GM18498 (cell line): ENCODE results near the gene FOXD4L3.
"Not testable (repeated sequence)": the region's sequence is repeated elsewhere in the genome, so short reads cannot be mapped to it uniquely, and the experiment has no call there.

Experiments used
- ATAC-seq: cut with Tn5 transposase; IDR thresholded peaks from one replicate; pipeline ENCODE4 v1.9.1; 2021; ENCODE audit warnings: mild to moderate bottlenecking, moderate library complexity; ENCODE audit not compliant: unreplicated experiment

FOXD4L3 gene

GRCh38 chr9:68302567-68302966, at the start of gene FOXD4L3:
TSS of gene FOXD4L3 (plus strand) at chr9:68302867. CDS start at chr9:68302952, 85 bp downstream.
- ATAC-seq, result not testable (repeated sequence)

DNA sequence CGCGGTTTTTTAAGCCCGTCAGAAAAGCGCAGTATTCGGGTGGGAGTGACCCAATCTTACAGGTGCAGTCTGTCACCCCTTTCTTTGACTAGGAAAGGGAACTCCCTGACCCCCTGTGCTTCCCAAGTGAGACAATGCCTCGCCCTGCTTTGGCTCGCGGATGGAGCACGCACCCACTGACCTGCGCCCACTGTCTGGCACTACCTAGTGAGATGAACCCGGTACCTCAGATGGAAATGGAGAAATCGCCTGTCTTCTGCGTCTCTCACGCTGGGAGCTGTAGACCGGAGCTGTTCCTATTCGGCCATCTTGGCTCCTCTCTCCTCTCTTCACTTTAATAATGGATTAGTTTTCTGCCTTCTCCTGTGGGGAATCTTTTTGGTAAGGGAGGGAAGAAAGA, 21.6 kb upstream of the FOXD4L3 start:
- not testable (repeated sequence) for ATAC-seq

- ATAC-seq, result not testable (repeated sequence)
Measured at GRCh38 chr9:68303771-68304170, 1.1 kb downstream of the FOXD4L3 start.

DNA sequence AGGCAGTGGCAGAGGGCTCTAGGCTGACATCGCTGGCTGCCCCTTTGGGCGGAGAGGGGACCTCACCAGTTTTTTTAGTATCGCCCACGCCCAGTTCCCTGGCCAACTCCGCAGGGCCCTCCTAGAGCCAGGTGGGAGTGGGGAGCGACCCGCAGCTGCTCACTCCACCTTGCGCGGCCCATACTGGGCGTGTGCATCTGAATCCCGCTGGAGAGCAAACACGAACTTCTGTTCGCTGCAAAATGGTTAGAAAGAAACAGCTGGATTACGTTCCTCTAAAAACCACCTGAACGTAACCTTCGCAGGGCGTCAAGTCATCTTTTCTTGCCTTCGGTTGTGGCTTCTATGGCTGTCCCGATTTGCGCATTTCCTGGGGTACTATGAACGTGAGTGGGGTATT, 1.5 kb downstream of the FOXD4L3 start:
- ATAC-seq, result not testable (repeated sequence)

- not testable (repeated sequence) for ATAC-seq
Measured at GRCh38 chr9:68304777-68305176, 2.1 kb downstream of the FOXD4L3 start.

DNA sequence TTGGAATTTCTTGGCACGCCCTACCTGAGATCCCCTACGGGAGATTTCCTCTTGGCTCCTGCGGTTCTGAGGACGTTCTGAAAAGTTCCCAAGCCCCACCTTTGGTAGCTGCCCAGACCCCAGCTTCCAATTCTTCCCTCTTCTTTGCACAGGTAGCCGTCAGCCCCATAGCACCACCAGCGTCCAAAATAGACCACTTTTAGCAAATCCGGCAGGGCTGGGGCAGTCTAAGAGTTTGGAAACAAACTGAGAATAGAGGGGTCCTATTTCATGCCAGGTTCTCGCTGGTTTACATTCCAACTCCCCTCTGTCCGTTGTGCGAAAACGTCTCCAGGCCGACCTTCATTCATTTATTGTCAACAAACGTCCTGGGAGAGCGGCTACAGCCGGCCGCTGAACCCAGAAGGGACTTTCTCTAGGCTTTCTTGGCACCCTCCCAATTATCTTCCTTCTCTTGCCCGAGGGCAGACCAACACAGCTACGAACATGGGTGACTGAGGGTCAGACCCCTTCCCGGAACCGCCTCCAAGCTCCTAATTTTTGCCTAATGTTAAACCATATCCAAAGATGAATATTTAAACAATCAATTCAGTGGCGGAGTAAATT, 3.1 kb downstream of the FOXD4L3 start:
- not testable (repeated sequence) for ATAC-seq

DNA sequence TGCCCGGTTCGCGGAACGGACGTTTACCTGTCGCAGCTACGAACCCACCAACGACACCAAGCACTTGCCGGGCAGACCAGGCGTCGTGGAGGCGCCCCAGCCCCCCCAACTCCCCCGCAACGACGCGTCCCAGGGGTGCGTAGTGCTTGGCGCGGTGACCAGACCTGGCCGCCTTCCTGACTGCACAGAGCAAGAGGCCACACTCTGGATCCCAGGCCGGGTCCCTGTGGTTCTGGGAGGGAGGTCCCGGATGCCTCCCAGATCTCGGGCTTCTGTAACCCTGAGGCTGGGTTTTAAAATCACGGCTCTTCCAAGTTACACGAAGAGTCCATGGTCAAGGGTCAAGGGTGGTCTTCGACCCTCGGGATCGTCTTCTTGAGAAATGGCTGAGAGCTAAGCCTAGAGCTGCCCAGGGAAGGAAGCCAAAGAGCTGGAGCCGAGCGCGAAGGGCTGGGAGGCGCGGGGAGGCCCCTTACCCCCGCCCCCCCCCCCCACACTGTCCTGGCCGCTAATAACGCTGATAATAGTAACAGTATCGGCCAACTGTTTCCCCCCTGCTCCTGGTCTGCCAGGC, 3.8 kb downstream of the FOXD4L3 start:
- not testable (repeated sequence) for ATAC-seq

DNA sequence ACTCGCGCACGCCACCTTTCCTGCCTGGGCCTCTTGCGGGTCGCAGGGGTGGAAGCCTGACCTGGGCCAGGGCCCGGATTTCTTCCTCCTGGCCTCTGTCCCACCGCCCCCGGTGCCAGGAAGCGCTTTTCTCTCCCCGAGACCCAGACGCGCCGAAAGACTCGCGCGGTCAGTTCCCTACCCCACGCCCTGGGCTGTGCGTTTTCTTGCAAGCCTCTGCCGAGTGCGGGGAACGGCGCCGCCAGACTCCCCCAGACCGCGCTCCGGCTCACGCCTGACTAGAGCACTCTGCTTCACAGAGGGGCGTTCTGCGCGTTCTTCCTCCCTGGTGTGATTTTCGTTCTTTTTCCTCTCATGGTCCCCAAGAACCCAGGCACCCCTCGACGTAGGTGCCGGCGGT, 4.5 kb downstream of the FOXD4L3 start:
- ATAC-seq, result not testable (repeated sequence)

DNA sequence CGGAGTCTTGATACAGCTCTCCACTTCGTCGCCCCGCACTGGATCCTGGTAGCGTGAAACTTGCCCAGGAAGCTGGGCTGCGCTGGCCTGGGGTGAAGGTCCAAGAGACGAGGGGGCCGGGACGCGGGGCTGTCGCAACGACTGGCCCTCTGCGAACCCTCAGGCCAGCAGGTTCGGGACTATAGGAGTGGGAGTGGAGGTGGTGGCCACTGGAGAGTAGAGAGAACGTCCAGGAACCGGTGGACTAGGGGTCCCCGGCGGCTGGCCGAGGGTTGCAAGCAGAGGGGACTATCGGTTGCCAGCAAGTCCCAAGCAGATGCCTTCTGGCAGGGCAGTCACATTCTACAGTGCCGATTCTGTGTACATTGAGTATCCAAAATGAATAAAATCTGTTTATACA, 5.0 kb downstream of the FOXD4L3 start:
- ATAC-seq, result not testable (repeated sequence)

- not testable (repeated sequence) for ATAC-seq
Measured at GRCh38 chr9:68311208-68311607, 8.5 kb downstream of the FOXD4L3 start.

- not testable (repeated sequence) for ATAC-seq
Measured at GRCh38 chr9:68318209-68318608, 15.5 kb downstream of the FOXD4L3 start.

GRCh38 chr9:68323749-68324148, 21.1 kb downstream of the FOXD4L3 start:
- ATAC-seq, result not testable (repeated sequence)

- not testable (repeated sequence) for ATAC-seq
Measured at GRCh38 chr9:68324518-68324917, 21.9 kb downstream of the FOXD4L3 start.

DNA sequence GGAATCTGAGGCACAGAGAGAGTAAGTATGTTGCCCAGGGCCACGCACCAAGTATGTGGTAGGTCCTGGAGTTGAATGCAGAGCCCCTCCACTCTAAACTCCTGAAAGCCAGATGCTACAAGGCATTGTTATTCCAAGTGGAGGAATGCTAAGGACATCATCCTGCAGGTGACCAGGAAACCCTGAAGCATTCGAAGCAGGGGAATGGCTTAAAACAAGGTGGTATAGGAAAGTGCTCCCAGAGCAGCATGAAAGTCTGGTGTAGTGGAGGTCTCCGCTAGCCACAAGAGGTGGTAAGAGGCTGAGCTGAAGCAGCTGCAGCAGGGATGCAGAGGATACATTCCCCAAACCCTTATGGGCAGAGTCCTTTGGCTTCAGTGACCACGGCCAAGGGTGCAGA, 26.4 kb downstream of the FOXD4L3 start:
- not testable (repeated sequence) for ATAC-seq

DNA sequence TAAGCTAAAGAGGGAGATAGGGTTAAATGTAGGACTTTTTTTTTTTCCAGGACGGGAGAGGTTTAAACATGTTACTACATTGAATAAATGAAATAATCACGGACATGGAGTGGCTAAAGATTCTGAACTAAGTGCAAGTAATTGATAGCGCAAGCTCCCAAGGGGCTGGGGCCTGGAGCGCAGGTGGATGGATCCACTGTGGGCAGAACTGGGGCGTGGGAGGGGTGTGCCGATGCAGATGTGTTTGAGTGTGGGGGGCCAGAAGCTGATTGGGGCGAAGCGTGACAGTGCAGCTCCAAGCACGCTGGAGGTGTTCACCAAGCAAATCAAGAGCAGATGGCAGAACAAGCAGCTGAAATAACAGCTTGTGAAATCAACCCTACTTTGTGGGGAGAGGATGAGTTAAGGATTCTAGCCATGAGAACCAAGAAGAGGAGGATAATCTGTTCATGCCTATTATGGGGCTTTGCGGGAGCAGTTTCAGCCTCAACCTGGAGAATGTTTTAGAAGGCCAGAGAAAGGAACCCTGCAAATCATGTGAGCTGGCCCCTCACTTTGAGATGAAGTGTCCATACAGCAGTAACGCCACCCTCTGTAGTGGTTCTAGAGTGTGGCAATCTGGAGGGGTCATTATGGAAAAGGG, 28.0 kb downstream of the FOXD4L3 start:
- ATAC-seq, result not testable (repeated sequence)

GRCh38 chr9:68332122-68332521, 29.5 kb downstream of the FOXD4L3 start:
- ATAC-seq, result not testable (repeated sequence)

DNA sequence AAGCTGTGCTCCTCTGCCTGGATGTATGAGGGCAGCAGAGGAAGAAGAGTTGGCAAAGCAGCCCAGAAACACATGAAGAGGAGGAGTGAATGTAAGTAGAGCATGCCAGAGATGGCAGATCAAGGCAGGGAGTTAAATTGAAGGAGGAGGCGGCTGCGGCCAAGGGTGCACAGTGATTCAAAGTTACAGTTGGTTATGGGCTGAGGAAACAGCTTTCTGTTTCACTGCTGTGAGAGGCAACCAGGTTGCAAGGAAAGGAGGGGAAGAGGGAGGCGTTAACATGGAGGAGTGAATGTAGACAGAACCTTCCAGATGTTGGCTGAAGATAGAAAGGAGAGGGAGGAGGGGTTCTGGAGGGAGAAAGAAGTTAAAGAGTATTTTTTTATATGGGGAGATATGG, 33.3 kb downstream of the FOXD4L3 start:
- ATAC-seq, result not testable (repeated sequence)

DNA sequence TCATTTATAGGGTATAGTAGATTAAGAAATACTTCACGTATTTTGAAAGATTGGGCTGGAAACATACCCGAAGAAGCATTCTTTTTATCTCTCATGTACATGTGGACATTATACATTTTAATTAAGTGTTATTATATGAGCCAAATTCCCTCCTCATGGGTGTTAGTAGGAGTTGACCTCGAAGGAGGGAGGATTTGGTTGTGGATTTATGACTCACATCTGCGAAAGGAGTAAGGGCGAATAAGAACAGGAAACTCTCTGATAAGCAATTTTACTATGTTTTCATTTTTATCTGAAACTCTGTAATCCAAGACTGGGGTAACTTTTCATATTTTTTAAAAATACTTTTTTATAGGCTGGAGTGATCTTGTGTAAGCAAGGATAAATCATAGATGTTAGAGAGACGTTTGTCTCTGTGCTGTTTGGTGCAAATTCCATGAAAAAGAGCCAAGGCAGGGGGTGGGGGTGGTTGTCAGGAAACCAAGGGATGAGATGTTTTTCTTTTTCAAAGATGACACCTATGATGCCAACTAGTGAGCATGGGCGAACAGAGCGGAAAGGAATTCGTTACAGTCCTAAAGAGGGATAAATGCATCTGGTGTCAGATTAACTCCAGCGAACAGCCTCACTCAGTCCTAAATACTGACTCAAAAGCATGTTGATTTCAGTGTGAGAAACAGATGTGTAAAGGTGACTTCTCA, 34.1 kb downstream of the FOXD4L3 start:
- ATAC-seq, result not testable (repeated sequence)

DNA sequence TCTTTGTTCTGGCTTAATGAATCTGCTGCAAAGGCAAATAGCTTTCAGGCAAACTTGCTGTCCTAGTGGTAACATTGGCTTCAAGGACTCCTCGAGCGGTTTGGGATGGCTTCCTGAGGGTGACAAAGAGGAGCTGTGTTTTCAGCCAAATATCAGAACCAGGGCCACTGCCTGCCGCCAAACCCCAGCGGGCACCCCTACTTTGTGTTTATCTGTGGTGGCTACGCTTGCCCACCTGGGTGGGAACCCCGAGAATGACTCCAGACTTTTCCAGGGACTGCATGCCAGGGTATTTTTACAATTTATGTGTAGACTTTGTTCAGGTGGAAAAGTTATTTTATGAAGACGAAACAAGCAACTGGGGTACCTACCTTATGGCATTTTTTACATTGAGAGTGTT, 35.3 kb downstream of the FOXD4L3 start:
- ATAC-seq, result not testable (repeated sequence)

DNA sequence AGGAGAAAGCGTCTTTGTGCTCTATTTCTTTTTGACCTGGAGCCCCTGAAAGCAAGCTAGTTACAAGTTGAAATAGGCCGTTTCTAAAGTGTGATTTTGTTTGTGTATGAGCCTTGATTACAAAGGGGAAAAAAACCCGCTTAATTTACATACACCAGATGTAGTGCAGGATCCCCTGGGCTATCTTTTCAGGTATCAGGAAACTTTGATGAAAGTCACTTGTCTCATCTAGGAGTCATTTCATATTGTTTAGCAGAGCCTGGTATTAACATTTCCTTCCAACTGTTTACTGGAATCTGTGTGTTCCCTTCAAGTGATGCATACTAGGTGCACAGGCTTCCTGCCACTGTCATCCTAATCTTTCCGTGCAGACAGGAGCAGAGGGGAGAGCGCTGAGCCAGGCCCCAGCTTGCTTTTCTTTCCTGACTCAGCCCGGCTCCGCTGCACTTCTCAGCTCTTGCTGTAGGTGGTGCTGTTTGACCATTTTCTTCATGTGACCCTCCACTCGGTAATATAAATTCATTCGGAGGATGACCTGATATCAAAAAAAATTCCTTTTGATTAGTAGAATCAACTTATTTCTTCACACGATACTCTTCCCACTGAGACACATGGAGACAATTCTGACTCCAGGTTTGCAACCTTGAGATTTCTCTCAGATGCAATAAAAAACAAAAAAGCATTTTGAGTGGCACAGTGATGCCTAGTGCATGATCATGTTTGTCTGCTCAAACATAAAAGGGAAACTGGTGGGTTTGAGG, 39.8 kb downstream of the FOXD4L3 start:
- ATAC-seq, result peak; percentile 92

GRCh38 chr9:68343242-68343641, 40.6 kb downstream of the FOXD4L3 start:
- not testable (repeated sequence) for ATAC-seq
